ENCODE data around the gene DDX21.

DNA sequence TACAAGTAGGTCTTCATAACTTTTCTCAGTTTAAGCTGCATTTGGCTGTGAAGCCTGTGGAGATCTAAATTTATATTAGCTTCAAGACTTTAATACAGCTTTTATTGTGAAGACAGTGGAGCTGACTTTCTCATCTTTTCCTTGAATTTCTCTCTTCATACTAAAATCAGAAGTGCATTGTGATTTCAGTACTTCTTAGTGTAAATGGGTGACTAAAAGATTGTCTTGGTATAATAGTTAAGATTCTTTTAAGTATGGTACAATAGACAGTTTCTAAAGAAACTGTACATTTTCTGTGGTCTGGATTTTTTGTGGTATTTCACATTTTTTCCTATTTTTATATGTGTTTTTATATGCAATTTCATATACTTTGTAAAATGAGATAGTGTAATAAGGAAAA lies 21.0 kb upstream of the DDX21 start:
- no peak for TF ChIP-seq POLR2A (IDR thresholded peaks at IDR 0.05; ENCODE audit: low read depth, low read length)
- TF ChIP-seq TAF1 (IDR thresholded peaks at IDR 0.05; ENCODE audit: borderline replicate concordance, low read depth, low read length): no peak
